Measurements from ENCODE around the gene TRIM27.

TRIM27 gene

GRCh38 chr6:28947067-28947765 lies 23.4 kb upstream of the TRIM27 start:
- Histone ChIP-seq H3K36me3 (replicated peaks) (no peaks in the 10 kb centered on the region), H3K27me3 (replicated peaks) (no peaks in the 10 kb centered on the region), H3K27ac (no peak overlapping the region), H3K4me3 (ENCODE audit: low read depth, low read length) (no peak overlapping the region)
- no peak for DNase-seq
- in situ Hi-C loops (cut with HindIII; ENCODE audit: low pct_ligation_motif_present, low sequenced_read_pairs) = no loop called here
- TF ChIP-seq CTCF (IDR thresholded peaks at IDR 0.05; ENCODE audit: low read depth, low read length, missing control alignments) = no peak

- Histone ChIP-seq H3K27me3 (replicated peaks) (no peaks in the 10 kb centered on the region), H3K4me3 (ENCODE audit: low read depth, low read length) (no peak overlapping the region), H3K27ac (no peak overlapping the region), H3K36me3 (replicated peaks) (no peaks in the 10 kb centered on the region)
- TF ChIP-seq CTCF (IDR thresholded peaks at IDR 0.05; ENCODE audit: low read depth, low read length, missing control alignments) = no peak
- in situ Hi-C loops (cut with HindIII; ENCODE audit: low pct_ligation_motif_present, low sequenced_read_pairs) = no loop called here
- DNase-seq = no peak
Observed at GRCh38 chr6:28945349-28945748, 21.6 kb upstream of the TRIM27 start.

GRCh38 chr6:28944412-28944865 lies 20.7 kb upstream of the TRIM27 start:
- peak overlapping the region; percentile 78 for H3K4me3 ChIP-seq (ENCODE audit: low read depth, low read length)
- no peak for TF ChIP-seq CTCF (IDR thresholded peaks at IDR 0.05; ENCODE audit: low read depth, low read length, missing control alignments)
- no peaks in the 10 kb centered on the region for H3K27me3 ChIP-seq (replicated peaks)
- peak; percentile 77 for DNase-seq
- in situ Hi-C loops (cut with HindIII; ENCODE audit: low pct_ligation_motif_present, low sequenced_read_pairs) = no loop called here
- H3K27ac ChIP-seq = peak overlapping the region; percentile 50
- H3K36me3 ChIP-seq (replicated peaks) = no peaks in the 10 kb centered on the region

GRCh38 chr6:28943557-28944411 lies 20.0 kb upstream of the TRIM27 start:
- Histone ChIP-seq H3K27me3 (replicated peaks) (no peaks in the 10 kb centered on the region), H3K4me3 (ENCODE audit: low read depth, low read length) (peak overlapping the region; percentile 78), H3K36me3 (replicated peaks) (no peaks in the 10 kb centered on the region), H3K27ac (peak overlapping the region; percentile 50)
- in situ Hi-C loops (cut with HindIII; ENCODE audit: low pct_ligation_motif_present, low sequenced_read_pairs) = no loop called here
- TF ChIP-seq CTCF (IDR thresholded peaks at IDR 0.05; ENCODE audit: low read depth, low read length, missing control alignments) = no peak
- peak; percentile 60 for DNase-seq

GRCh38 chr6:28943223-28943556 lies 19.4 kb upstream of the TRIM27 start:
- in situ Hi-C loops (cut with HindIII; ENCODE audit: low pct_ligation_motif_present, low sequenced_read_pairs) = no loop called here

More at GRCh38 chr6:28943223-28943556, 19.4 kb upstream of the TRIM27 start:
- H3K27me3 ChIP-seq (replicated peaks) = no peaks in the 10 kb centered on the region
- no peak for TF ChIP-seq CTCF (IDR thresholded peaks at IDR 0.05; ENCODE audit: low read depth, low read length, missing control alignments)
- H3K4me3 ChIP-seq (ENCODE audit: low read depth, low read length) = peak overlapping the region; percentile 78
- H3K36me3 ChIP-seq (replicated peaks) = no peaks in the 10 kb centered on the region
- no peak for DNase-seq
- H3K27ac ChIP-seq = no peak overlapping the region
